KMS-11 (cell line): ENCODE data around the gene SGPP2.

Experiments used
- H2AFZ ChIP-seq: fragments of 200-600 bp; sonication (generic); 2 replicates; pipeline ENCODE4 v1.6.1; 2016; ENCODE audit warnings: antibody characterized with exemption, mixed run types, low read depth
- H3K27ac ChIP-seq: fragments of 200-600 bp; sonication (generic); 2 replicates; pipeline ENCODE4 v1.6.1; 2016; ENCODE audit warnings: mild to moderate bottlenecking, mixed run types
- H3K27me3 ChIP-seq: fragments of 200-600 bp; sonication (generic); 2 replicates; pipeline ENCODE4 v1.6.1; 2017; ENCODE audit warnings: mild to moderate bottlenecking, low read depth, mixed run types, moderate library complexity; ENCODE audit not compliant: insufficient read depth
- H3K36me3 ChIP-seq: fragments of 200-600 bp; sonication (generic); 2 replicates; pipeline ENCODE4 v1.6.1; 2017; ENCODE audit warnings: mild to moderate bottlenecking, mixed run types; ENCODE audit not compliant: insufficient read depth
- H3K4me1 ChIP-seq: fragments of 200-600 bp; sonication (generic); 2 replicates; pipeline ENCODE4 v1.6.1; 2016; ENCODE audit warnings: mild to moderate bottlenecking, low read depth, mixed run types; ENCODE audit not compliant: poor library complexity, severe bottlenecking
- H3K4me2 ChIP-seq: fragments of 200-600 bp; sonication (generic); 2 replicates; pipeline ENCODE4 v1.7.0; 2016; ENCODE audit warnings: mild to moderate bottlenecking, mixed run types
- H3K4me3 ChIP-seq: fragments of 200-600 bp; sonication (generic); IDR thresholded peaks from 2 replicates; pipeline ENCODE4 v1.6.1; 2017; ENCODE audit warnings: low read depth, low read length, mixed read lengths; ENCODE audit not compliant: insufficient read depth
- H3K79me2 ChIP-seq: fragments of 200-600 bp; sonication (generic); 2 replicates; pipeline ENCODE4 v1.6.1; 2016; ENCODE audit warnings: low read depth, mixed run types; ENCODE audit not compliant: insufficient read depth
- H3K9ac ChIP-seq: fragments of 200-600 bp; sonication (generic); 2 replicates; pipeline ENCODE4 v1.6.1; 2016; ENCODE audit warnings: mild to moderate bottlenecking, mixed run types
- H4K20me1 ChIP-seq: fragments of 200-600 bp; sonication (generic); 2 replicates; pipeline ENCODE4 v1.6.1; 2016; ENCODE audit warnings: mild to moderate bottlenecking, mixed run types; ENCODE audit not compliant: insufficient read depth
- TF ChIP-seq, protein P1 (sequence below): fragments of 200-600 bp; sonication (generic); conservative IDR thresholded peaks from 2 replicates; pipeline ENCODE4 v1.6.1; 2017; ENCODE audit warnings: low read depth, mild to moderate bottlenecking, antibody characterized with exemption, low read length, moderate library complexity, mixed read lengths

The SGPP2 gene

GRCh38 chr2:222594679-222595078 lies 170.3 kb downstream of the SGPP2 start:
- Histone ChIP-seq H3K4me2 (no peak overlapping the region), H3K27ac (no peak overlapping the region), H3K79me2 (peaks cover 12% of the 10 kb centered on the region; the same call in 1 of the 2 replicates), H4K20me1 (no peaks in the 10 kb centered on the region), H3K27me3 (no peaks in the 10 kb centered on the region), H3K4me3 (no peak overlapping the region), H3K9ac (no peak overlapping the region), H3K36me3 (peaks cover 16% of the 10 kb centered on the region), H2AFZ (no peak overlapping the region), H3K4me1 (no peaks in the 10 kb centered on the region)
- TF ChIP-seq, protein P1, sequence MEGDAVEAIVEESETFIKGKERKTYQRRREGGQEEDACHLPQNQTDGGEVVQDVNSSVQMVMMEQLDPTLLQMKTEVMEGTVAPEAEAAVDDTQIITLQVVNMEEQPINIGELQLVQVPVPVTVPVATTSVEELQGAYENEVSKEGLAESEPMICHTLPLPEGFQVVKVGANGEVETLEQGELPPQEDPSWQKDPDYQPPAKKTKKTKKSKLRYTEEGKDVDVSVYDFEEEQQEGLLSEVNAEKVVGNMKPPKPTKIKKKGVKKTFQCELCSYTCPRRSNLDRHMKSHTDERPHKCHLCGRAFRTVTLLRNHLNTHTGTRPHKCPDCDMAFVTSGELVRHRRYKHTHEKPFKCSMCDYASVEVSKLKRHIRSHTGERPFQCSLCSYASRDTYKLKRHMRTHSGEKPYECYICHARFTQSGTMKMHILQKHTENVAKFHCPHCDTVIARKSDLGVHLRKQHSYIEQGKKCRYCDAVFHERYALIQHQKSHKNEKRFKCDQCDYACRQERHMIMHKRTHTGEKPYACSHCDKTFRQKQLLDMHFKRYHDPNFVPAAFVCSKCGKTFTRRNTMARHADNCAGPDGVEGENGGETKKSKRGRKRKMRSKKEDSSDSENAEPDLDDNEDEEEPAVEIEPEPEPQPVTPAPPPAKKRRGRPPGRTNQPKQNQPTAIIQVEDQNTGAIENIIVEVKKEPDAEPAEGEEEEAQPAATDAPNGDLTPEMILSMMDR, result no peak

DNA sequence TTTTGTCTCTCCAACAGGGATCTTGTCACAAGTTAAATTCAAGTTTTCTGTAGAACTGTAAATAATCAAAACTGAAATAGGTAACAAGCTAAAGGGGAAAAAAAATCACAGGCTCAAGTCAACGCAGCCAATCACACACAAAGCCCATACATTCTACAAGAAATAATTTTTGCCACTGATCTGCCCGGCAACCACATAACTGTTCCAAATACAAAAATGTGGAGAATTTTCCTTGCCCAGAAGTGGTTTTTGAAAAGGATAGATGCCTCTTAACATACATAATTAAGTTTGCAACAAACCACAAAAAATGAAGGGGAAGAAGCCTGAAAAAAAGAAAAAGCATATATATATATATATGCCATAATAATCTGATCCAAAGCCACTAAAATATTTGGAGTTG lies 171.2 kb downstream of the SGPP2 start:
- peaks cover 19% of the 10 kb centered on the region for H3K36me3 ChIP-seq
- H3K4me2 ChIP-seq, result no peak overlapping the region
- peaks cover 13% of the 10 kb centered on the region; the same call in 1 of the 2 replicates for H3K79me2 ChIP-seq
- H3K27me3 ChIP-seq, result no peaks in the 10 kb centered on the region
- no peak overlapping the region for H3K27ac ChIP-seq
- H3K4me1 ChIP-seq, result no peaks in the 10 kb centered on the region
- no peaks in the 10 kb centered on the region for H4K20me1 ChIP-seq
- TF ChIP-seq, protein P1, result no peak
- no peak overlapping the region for H2AFZ ChIP-seq
- H3K9ac ChIP-seq, result no peak overlapping the region
- no peak overlapping the region for H3K4me3 ChIP-seq

DNA sequence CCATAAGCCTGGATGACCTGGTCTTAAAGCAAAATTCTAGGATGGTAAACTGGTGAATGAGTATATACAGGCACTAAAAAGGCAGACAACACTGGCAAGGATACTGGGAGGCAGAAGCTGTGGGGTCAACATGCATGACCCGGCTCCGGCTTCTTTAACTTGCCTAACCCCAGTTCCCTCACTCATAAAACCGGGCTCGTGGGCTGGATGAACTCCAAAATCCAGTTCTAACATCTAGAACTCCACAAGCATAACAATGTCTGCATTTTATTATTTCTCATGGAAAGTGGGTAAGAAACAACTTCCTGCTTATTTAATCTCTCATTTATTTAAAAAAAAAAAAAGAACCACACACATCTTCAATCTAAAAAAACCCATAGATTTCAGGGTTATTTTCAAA lies 174.3 kb downstream of the SGPP2 start:
- H3K79me2 ChIP-seq, result 0 out of 2 replicates have a peak, but pooled peaks cover 12% of the 10 kb centered on the region
- no peaks in the 10 kb centered on the region for H4K20me1 ChIP-seq
- H3K27ac ChIP-seq, result no peak overlapping the region
- no peaks in the 10 kb centered on the region for H3K27me3 ChIP-seq
- H3K4me1 ChIP-seq, result no peaks in the 10 kb centered on the region
- no peak overlapping the region for H3K9ac ChIP-seq
- TF ChIP-seq, protein P1, result no peak
- H3K4me2 ChIP-seq, result no peak overlapping the region
- H2AFZ ChIP-seq, result no peak overlapping the region
- H3K36me3 ChIP-seq, result peaks cover 16% of the 10 kb centered on the region
- H3K4me3 ChIP-seq, result no peak overlapping the region

GRCh38 chr2:222603501-222603900 lies 179.2 kb downstream of the SGPP2 start:
- TF ChIP-seq, protein P1, result no peak
- H3K36me3 ChIP-seq, result peaks cover 10% of the 10 kb centered on the region
- H3K4me2 ChIP-seq, result no peak overlapping the region
- no peak overlapping the region for H3K27ac ChIP-seq
- H3K9ac ChIP-seq, result no peak overlapping the region
- H3K79me2 ChIP-seq, result peaks cover 18% of the 10 kb centered on the region; the same call in 1 of the 2 replicates
- no peak overlapping the region for H3K4me3 ChIP-seq
- H3K4me1 ChIP-seq, result no peaks in the 10 kb centered on the region
- no peak overlapping the region for H2AFZ ChIP-seq
- H3K27me3 ChIP-seq, result no peaks in the 10 kb centered on the region
- H4K20me1 ChIP-seq, result no peaks in the 10 kb centered on the region
